Cerebellar cortex (tissue), 1 donor: ENCODE measurements around the gene CD244.
A peak's percentile ranks its signal among the peaks of the same experiment; 100 is the strongest.

Experiments used
- DNase-seq: peaks from one replicate; pipeline ENCODE4 v3.0.0-alpha.2; 2015; ENCODE audit warnings: low spot score

Gene CD244

DNA sequence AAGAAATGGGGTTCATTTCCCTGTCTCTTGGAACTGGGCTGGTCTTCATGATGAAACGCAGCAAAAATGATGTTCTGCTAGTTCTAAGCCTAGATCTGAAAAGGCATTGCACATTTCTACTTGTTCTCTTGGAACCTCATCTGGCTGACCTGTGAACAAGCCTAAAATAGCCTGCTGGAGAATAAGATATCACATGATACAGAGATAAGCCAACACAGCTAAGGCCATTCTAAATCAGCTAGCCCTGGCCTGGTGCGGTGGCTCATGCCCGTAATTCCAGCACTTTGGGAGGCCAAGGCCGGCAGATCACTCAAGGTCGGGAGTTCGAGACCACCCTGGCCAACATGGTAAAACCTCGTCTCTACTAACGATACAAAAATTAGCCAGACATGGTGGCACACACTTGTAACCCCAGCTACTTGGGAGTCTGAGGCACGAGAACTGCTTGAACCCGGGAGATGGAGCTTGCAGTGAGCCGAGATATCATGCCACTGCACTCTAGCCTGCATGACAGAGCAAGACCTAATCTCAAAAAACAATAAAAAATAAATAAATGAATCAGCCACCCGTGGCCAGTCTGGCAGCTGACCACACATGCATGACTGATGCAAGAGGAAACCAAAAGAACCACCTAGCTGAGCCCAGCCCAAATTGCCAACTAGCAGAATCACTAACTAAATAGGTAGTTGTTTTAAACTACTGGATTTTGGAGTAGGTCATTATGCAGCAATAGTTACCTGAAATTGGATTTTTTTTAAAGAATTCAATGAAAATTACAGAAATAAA is 18.0 kb downstream of the CD244 start:
- DNase-seq, result no peak

GRCh38 chr1:160841079-160841478 is 21.6 kb downstream of the CD244 start:
- DNase-seq, result no peak

DNA sequence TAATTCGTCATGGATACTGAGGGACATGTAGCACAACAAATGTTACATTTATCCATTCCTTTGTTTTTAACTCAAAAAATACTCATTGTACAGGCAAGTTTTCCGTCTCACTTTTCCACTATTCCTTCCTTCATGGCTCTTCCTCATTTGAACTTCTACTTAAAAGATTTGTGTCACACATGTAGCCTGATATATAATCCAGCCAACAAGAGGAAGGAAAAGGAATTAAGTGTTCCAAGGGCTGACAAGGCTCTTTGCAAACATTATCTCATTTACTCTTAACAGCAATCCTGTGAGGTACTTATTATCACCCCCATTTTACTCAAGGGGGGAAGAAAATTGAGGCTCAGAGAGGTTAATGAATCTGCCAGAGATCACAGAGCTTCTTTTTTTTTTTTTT is 22.9 kb downstream of the CD244 start:
- no peak for DNase-seq

DNA sequence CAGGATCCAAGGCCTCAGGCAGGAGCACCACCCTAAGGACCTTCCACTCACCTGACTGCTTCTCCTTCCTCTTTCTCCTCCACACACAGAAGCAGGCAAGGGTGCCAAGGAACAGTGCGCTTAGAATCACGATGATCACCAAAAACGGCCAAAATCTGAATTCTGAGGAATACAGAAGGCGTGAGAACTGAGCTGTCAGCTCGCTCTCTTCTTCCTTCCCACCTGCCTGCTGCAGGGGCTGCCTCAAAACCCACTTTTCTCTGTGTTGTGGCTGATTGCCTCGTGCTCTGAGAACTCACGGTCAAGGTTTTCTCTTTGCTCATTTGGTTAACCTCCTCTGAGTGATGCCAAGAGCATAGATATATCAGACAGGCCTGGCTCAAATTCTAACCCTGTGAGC is 23.8 kb downstream of the CD244 start:
- no peak for DNase-seq

GRCh38 chr1:160837558-160838205 is 25.0 kb downstream of the CD244 start:
- DNase-seq, result no peak

GRCh38 chr1:160836981-160837557 is 25.6 kb downstream of the CD244 start:
- DNase-seq, result no peak

GRCh38 chr1:160836561-160836960 is 26.1 kb downstream of the CD244 start:
- DNase-seq, result no peak

DNA sequence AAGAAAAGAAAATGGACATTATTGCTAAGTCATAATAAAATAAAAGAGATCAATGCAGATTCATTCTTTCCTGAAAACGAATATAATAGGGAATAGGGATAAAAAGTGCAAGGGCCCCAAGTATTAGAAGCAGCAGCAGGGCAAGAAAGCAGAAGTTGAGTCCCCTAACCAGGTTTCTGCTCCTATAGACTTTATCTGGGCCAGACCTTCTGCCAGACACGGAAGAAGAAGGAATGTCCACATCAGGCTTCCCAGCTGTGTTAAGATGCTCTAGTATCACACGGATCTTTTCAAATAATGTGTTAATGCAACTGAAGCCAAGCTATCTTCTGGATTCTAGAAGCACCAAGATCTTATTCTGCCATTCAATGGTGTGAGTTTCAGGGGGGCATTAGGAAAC is 26.9 kb downstream of the CD244 start:
- no peak for DNase-seq

GRCh38 chr1:160834945-160835565 is 27.6 kb downstream of the CD244 start:
- DNase-seq, result peak; percentile 4

DNA sequence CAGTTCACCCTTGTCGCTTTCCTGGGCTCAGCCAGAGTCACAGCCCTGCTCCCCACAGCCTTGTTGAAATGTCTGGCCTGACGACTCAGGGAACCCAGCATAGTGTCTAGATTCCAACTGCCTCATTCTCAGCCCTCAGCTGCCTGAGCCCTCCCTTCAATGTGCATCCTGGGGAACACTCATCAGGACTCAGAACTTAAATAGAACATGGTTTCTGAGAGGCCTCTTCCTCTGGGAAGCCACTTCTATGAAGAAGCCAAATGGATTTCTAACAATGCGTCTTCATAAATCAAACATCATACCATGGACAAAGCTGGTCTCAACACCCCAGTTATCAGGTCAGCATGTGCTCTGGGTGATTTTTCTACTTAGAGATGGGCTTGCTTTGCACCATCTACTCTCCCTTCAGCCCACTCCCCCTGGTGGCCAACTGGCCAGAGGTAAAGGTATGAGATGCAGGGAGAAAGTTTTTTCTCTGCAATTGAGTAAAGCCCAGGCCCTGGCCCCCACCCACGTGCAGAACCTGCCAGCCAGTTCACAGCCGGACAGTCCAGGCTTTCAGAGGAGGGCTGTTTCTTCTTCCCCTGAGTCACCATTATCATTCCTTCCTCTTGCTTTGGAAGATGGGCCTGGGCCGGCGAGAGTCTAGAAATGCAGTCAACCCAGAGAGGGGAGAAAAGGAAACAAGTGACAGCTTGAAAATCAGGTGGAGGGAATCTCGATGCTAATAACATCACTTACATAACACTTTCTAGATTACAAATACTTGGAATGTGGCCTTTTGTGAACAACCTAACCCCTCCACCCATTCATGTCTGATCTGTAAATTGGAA is 32.1 kb downstream of the CD244 start:
- peak; percentile 28 for DNase-seq

- DNase-seq, result no peak
These were observed 32.9 kb downstream of the CD244 start for GRCh38 chr1:160829766-160830165.

DNA sequence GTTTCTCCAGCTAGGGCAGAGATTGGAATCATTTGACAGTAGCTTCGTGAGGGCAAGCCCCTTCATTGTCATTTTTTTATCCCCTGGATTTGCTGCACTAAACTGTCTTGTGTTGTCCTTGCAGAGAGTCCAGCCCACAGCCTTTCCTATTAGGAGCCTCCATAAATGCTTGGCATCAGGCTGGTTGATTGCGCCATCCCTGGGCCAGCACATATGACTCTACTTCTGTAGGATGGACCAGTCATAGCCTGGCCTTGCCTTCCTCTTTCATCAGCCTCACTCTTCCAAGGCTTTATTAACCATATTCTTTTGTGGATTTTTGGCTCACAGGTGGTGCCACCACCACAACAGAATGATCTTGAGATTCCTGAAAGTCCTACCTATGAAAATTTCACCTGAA is 35.3 kb downstream of the CD244 start:
- DNase-seq, result no peak

GRCh38 chr1:160826546-160826945 is 36.1 kb downstream of the CD244 start:
- no peak for DNase-seq

GRCh38 chr1:160823296-160823695 is 39.4 kb downstream of the CD244 start:
- no peak for DNase-seq

DNA sequence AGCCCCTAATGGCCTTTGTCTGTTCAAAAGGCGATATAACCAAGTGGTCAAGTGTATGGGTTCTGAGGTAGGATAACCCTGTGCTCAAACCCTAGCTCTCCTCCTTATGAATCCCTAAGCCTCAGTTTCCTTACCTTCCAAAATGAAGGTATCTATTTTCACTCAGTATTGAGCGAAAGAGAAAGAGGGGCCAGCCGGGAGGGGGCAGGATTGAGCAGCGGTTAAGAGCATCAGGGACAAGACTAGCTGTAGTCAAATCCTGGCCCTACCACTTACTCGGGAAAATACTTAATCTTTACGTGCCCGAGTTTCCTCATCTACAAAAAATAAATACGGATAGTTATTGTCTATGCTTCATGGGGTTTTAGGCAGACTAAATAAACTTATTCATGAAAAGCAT is 41.1 kb downstream of the CD244 start:
- DNase-seq, result no peak

GRCh38 chr1:160819186-160819585 is 43.5 kb downstream of the CD244 start:
- no peak for DNase-seq

DNA sequence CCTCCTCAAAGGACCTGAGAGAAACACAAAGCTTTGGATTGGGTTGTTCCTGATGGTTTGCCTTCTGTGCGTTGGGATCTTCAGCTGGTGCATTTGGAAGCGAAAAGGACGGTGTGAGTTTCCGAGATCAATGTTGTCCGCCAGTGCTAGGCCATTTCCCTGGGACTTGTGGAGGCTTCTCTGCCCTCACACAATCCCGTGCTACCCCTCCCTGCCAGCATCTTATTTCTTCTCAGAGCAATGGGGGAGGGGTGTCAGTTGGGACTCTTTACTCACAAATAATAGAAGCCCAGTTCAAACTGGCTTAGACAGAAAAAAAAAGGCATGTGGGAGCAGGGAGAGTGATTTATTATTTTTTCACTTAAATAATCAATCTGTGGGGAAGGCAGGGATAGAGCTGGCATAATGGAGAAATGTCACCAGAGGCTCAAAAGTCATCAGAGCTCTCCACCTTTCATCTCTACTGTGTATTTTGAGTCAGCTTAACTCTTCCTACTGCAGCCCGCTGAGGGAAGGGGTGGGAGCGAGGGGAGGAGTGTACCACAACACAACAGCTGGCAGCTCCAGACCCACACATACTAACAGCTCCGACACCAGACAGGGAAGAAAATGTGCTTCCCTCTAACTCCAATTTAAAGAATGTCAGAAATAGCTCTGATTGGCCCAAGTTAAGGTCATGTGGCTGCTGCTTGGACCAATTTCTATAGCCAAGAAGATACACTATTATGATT is 44.3 kb downstream of the CD244 start:
- DNase-seq, result no peak

DNA sequence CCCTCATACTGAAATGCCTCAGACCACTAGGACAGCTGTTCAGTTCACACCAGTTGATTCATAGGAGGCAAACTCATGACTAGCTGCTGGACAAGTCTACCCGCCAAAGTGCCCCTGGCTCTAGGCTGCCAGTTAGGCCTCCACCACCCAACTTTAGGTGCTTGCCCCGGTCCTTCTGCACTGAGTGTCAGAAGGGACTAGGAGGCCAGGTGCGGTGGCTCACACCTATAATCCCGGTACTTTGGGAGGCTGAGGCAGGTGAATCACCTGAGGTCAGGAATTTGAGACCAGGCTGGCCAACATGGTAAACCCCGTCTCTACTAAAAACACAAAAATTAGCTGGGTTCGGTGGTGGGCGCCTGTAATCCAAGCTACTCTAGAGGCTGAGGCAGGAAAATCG is 47.8 kb downstream of the CD244 start:
- no peak for DNase-seq

DNA sequence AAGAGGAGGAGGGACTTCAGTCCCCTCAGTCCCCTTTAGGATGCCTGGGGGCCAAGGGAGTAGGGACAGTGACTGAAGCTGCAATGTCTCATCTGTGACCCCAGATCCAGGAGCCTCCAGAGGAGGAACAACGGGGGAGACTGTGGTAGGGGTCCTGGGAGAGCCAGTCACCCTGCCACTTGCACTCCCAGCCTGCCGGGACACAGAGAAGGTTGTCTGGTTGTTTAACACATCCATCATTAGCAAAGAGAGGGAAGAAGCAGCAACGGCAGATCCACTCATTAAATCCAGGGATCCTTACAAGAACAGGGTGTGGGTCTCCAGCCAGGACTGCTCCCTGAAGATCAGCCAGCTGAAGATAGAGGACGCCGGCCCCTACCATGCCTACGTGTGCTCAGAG is 48.4 kb downstream of the CD244 start:
- DNase-seq, result no peak

DNA sequence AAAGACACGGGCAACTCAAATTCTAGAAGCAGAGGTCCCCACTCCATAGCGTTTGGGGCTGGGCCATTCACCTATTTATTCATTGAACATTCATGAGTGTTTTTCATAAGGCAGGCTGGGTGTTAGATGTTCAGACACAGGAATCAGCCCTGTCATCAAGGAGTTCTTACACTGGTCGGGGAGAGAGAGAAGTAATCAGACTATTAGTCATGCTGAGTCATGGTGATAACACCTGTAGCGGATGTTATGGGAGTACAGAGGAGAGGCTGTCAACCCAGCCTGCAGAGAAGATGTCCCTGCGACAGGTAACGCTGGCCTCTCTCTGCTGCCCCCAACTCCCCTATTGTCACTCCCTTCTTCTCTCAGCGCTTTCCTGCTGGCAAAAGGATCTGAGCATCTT is 49.5 kb downstream of the CD244 start:
- DNase-seq, result no peak

DNA sequence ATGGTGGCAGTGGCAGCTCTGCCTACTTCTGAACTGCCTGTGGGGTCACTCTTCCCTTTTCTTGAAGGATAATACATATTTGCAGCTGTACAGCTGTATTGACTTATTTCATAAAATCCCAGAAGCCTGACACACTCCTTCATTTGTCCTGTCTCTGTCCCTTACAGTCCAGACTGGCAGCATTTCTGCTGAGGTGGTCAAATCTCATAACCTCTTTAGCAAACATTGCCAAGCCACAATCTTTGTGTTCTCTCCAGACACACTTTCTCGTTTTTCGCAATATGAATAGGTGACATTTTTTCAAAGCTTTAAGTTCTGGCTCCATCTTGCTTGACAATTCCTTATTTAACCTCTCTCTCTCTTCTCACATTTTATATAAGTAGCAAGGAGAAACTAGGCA is 51.5 kb downstream of the CD244 start:
- no peak for DNase-seq
